H9 (cell line): ENCODE measurements around the gene SLC22A3. TPM values are rescaled to one million over a fixed set of nuclear protein-coding genes. Genes with fewer than 3 reads are reported as not detected.

Experiments
- DNase-seq: peaks from one replicate; pipeline ENCODE4 v3.0.0-alpha.2; 2017
- H2AFZ ChIP-seq: one replicate; pipeline ENCODE4 v1.6.1; 2013; ENCODE audit warnings: mild to moderate bottlenecking, low read length, control low read depth, moderate library complexity
- H2AK5ac ChIP-seq: 2 replicates; pipeline ENCODE4 v1.6.1; 2013; ENCODE audit warnings: low read length, control low read depth, mixed read lengths; ENCODE audit not compliant: insufficient read length
- H2BK120ac ChIP-seq: one replicate; pipeline ENCODE4 v1.6.1; 2013; ENCODE audit warnings: low read depth, mild to moderate bottlenecking, low read length, control low read depth, inconsistent platforms; ENCODE audit not compliant: poor library complexity, severe bottlenecking
- H2BK12ac ChIP-seq: 2 replicates; pipeline ENCODE4 v1.6.1; 2013; ENCODE audit warnings: low read length, control low read depth, mixed read lengths, low read depth; ENCODE audit not compliant: insufficient read length
- H2BK15ac ChIP-seq: 2 replicates; pipeline ENCODE4 v1.6.1; 2013; ENCODE audit warnings: low read depth, low read length, control low read depth
- H2BK20ac ChIP-seq: one replicate; pipeline ENCODE4 v1.6.1; 2013; ENCODE audit warnings: low read depth, mild to moderate bottlenecking, low read length, control low read depth, inconsistent platforms; ENCODE audit not compliant: poor library complexity, severe bottlenecking
- H2BK5ac ChIP-seq: 2 replicates; pipeline ENCODE4 v1.6.1; 2013; ENCODE audit warnings: low read length, control low read depth, mixed read lengths; ENCODE audit not compliant: insufficient read length
- H3K14ac ChIP-seq: 2 replicates; pipeline ENCODE4 v1.6.1; 2013; ENCODE audit warnings: low read length, control low read depth; ENCODE audit not compliant: insufficient read depth
- H3K18ac ChIP-seq: 2 replicates; pipeline ENCODE4 v1.6.1; 2013; ENCODE audit warnings: low read depth, mild to moderate bottlenecking, mixed read lengths, low read length, control low read depth; ENCODE audit not compliant: insufficient read length
- H3K23ac ChIP-seq: 2 replicates; pipeline ENCODE4 v1.6.1; 2013; ENCODE audit warnings: low read length, control low read depth, mixed read lengths, low read depth; ENCODE audit not compliant: insufficient read length
- H3K23me2 ChIP-seq: 2 replicates; pipeline ENCODE4 v1.6.1; 2013; ENCODE audit warnings: low read depth, mild to moderate bottlenecking, mixed read lengths, low read length, control low read depth; ENCODE audit not compliant: insufficient read length, poor library complexity, severe bottlenecking
- H3K27ac ChIP-seq: 2 replicates; pipeline ENCODE4 v1.5.1; 2013; ENCODE audit warnings: low read length, control low read depth, mixed read lengths, low read depth; ENCODE audit not compliant: insufficient read length
- H3K27me3 ChIP-seq: 2 replicates; pipeline ENCODE4 v1.6.1; 2013; ENCODE audit warnings: low read length, control low read depth, inconsistent platforms; ENCODE audit not compliant: insufficient read depth
- H3K4ac ChIP-seq: 2 replicates; pipeline ENCODE4 v1.6.1; 2013; ENCODE audit warnings: low read depth, mild to moderate bottlenecking, control low read depth, inconsistent platforms, low read length, moderate library complexity
- H3K4me1 ChIP-seq: 2 replicates; pipeline ENCODE4 v1.6.1; 2013; ENCODE audit warnings: low read length, control low read depth, inconsistent platforms; ENCODE audit not compliant: insufficient read depth
- H3K4me2 ChIP-seq: 2 replicates; pipeline ENCODE4 v1.6.1; 2013; ENCODE audit warnings: low read length, control low read depth, mixed read lengths; ENCODE audit not compliant: insufficient read length, insufficient read depth
- H3K56ac ChIP-seq: 2 replicates; pipeline ENCODE4 v1.6.1; 2013; ENCODE audit warnings: low read depth, mild to moderate bottlenecking, mixed read lengths, low read length, control low read depth; ENCODE audit not compliant: insufficient read length
- H3K79me1 ChIP-seq: 2 replicates; pipeline ENCODE4 v1.6.1; 2013; ENCODE audit warnings: low read depth, mild to moderate bottlenecking, moderate library complexity, low read length, control low read depth, inconsistent platforms; ENCODE audit not compliant: insufficient read depth, poor library complexity, severe bottlenecking
- H3K79me2 ChIP-seq: 2 replicates; pipeline ENCODE4 v1.6.1; 2013; ENCODE audit warnings: low read length, control low read depth, inconsistent platforms; ENCODE audit not compliant: insufficient read depth
- H3K9ac ChIP-seq: 2 replicates; pipeline ENCODE4 v1.6.1; 2013; ENCODE audit warnings: low read length, control low read depth, mixed read lengths; ENCODE audit not compliant: insufficient read length; ENCODE audit errors: extremely low read depth
- H3K9me3 ChIP-seq: one replicate; pipeline ENCODE4 v1.6.1; 2013; ENCODE audit warnings: low read depth, low read length, inconsistent platforms; ENCODE audit not compliant: control insufficient read depth
- H3T11ph ChIP-seq: one replicate; pipeline ENCODE4 v1.6.1; 2013; ENCODE audit warnings: mild to moderate bottlenecking, low read length, control low read depth, inconsistent platforms
- H4K20me1 ChIP-seq: one replicate; pipeline ENCODE4 v1.6.1; 2013; ENCODE audit not compliant: control insufficient read depth, insufficient read length, insufficient read depth
- H4K5ac ChIP-seq: 2 replicates; pipeline ENCODE4 v1.6.1; 2013; ENCODE audit warnings: low read depth, mild to moderate bottlenecking, mixed read lengths, low read length, control low read depth; ENCODE audit not compliant: insufficient read length
- H4K8ac ChIP-seq: replicated peaks from 2 replicates; pipeline ENCODE4 v1.6.1; 2013; ENCODE audit warnings: low read length, control low read depth, mixed read lengths, low read depth; ENCODE audit not compliant: insufficient read length
- H4K91ac ChIP-seq: 2 replicates; pipeline ENCODE4 v1.6.1; 2013; ENCODE audit warnings: low read depth, mild to moderate bottlenecking, moderate library complexity, mixed read lengths, low read length, control low read depth; ENCODE audit not compliant: insufficient read length
- H3K27ac Mint-ChIP-seq, 3 experiments: 2 replicates in 2 of 3; 3 replicates in 1 of 3; pipeline ENCODE4 v1.8.0; 2020 to 2021; ENCODE audit warnings: mixed read lengths in 3 of 3, mild to moderate bottlenecking in 1 of 3, moderate library complexity in 1 of 3
- H3K27me3 Mint-ChIP-seq: 2 replicates; pipeline ENCODE4 v1.8.0; 2021; ENCODE audit warnings: low read depth, mild to moderate bottlenecking, moderate library complexity, mixed read lengths
- H3K36me3 Mint-ChIP-seq, 3 experiments: 2 replicates in 2 of 3; 3 replicates in 1 of 3; pipeline ENCODE4 v1.8.0; 2020 to 2021; ENCODE audit warnings: low read depth in 3 of 3, mixed read lengths in 3 of 3; ENCODE audit not compliant: insufficient read depth in 1 of 3
- H3K4me1 Mint-ChIP-seq, 2 experiments: 2 replicates each; pipeline ENCODE4 v1.8.0; 2020; ENCODE audit warnings: mixed read lengths in 2 of 2
- H3K4me3 Mint-ChIP-seq, 2 experiments: 2 replicates in 1 of 2; 3 replicates in 1 of 2; pipeline ENCODE4 v1.8.0; 2020 to 2021; ENCODE audit warnings: mild to moderate bottlenecking in 2 of 2, mixed read lengths in 2 of 2, moderate library complexity in 1 of 2
- H3K9me3 Mint-ChIP-seq, 2 experiments: 2 replicates in 1 of 2; 3 replicates in 1 of 2; pipeline ENCODE4 v1.8.0; 2020; ENCODE audit warnings: mild to moderate bottlenecking in 2 of 2, mixed read lengths in 2 of 2, moderate library complexity in 1 of 2
- CTCF ChIP-seq: fragments of 200-600 bp; sonication (generic); conservative IDR thresholded peaks from 3 replicates; pipeline ENCODE4 v1.8.0; 2021; ENCODE audit warnings: antibody characterized with exemption, mild to moderate bottlenecking
- WGBS: extraction: QIAGEN DNeasy Blood & Tissue Kit; methylation state at CpG from one replicate; pipeline ENCODE4 v1.1.7; 2013; ENCODE audit warnings: missing lambda C conversion rate, low lambda C conversion rate, mixed read lengths; ENCODE audit not compliant: insufficient read length; ENCODE audit errors: extremely low coverage; 5-methylcytosine and 5-hydroxymethylcytosine counted together
- total RNA-seq: library from RNA; stranded (reverse); gene quantifications from 2 replicates; pipeline ENCODE4 v1.2.1, GENCODE V29; 2021

SLC22A3 gene
- total RNA-seq, 1 experiment from 2014 or later, result 2.7 TPM

GRCh38 chr6:160327981-160328380, 20.2 kb upstream of the SLC22A3 start:
- Mint-ChIP-seq H3K9me3 (no peaks in the 10 kb centered on the region), H3K4me3 (no peak overlapping the region), H3K4me1 (peaks cover 0 to 2% of the 10 kb centered on the region in 2 experiments; a peak in 1 of 4 replicates), H3K27me3 (no peaks in the 10 kb centered on the region; the same call in 1 of the 2 replicates), H3K27ac (no peak overlapping the region), H3K36me3 (no peaks in the 10 kb centered on the region)
- Histone ChIP-seq H2AK5ac (no peak overlapping the region), H3T11ph (no peak overlapping the region), H3K23me2 (no peaks in the 10 kb centered on the region), H4K20me1 (no peaks in the 10 kb centered on the region), H3K27me3 (no peaks in the 10 kb centered on the region), H4K8ac (no peak overlapping the region), H3K27ac (no peak overlapping the region), H3K4me1 (no peaks in the 10 kb centered on the region), H3K79me2 (no peaks in the 10 kb centered on the region), H4K91ac (no peak overlapping the region), H3K14ac (no peak overlapping the region), H3K18ac (no peak overlapping the region), H2BK120ac (no peak overlapping the region), H2BK12ac (no peak overlapping the region), H4K5ac (no peak overlapping the region), H2BK15ac (no peak overlapping the region), H3K4ac (no peak overlapping the region), H3K9ac (no peak overlapping the region), H3K23ac (no peak overlapping the region), H2BK20ac (no peak overlapping the region), H3K56ac (no peak overlapping the region), H3K9me3 (no peaks in the 10 kb centered on the region), H3K4me2 (no peak overlapping the region), H3K79me1 (no peaks in the 10 kb centered on the region), H2BK5ac (no peak overlapping the region), H2AFZ (no peak overlapping the region)
- no peak for DNase-seq
- no CpG with 5 or more reads among the region's 3 CpGs for WGBS
- TF ChIP-seq CTCF, result no peak
